ENCODE measurements around the gene ZNF699.
"Not testable (repeated sequence)": the region's sequence is repeated elsewhere in the genome, so short reads cannot be mapped to it uniquely, and the experiment has no call there.

Gene ZNF699

GRCh38 chr19:9283485-9283884 is 26.2 kb downstream of the ZNF699 start:
- DNase-seq, result not testable (repeated sequence)

- DNase-seq, result no peak
These were observed 58.4 kb downstream of the ZNF699 start for GRCh38 chr19:9251236-9251635.

GRCh38 chr19:9250630-9251029 is 59.0 kb downstream of the ZNF699 start, which contains the start of gene OR7E24:
OR7E24 (plus strand) TSS chr19:9250930; CDS start chr19:9251044, 114 bp downstream.
- no peak for DNase-seq

All from inflammatory macrophage (primary cell).